ENCODE results near the gene GGTLC1. TPM values are rescaled to one million over a fixed set of nuclear protein-coding genes. Genes with fewer than 3 reads are reported as not detected.

Gene GGTLC1
- 0.16 TPM for polyA plus RNA-seq
- long read RNA-seq, donor 1, result 0 reads
- long read RNA-seq, donor 2, result 0 reads
- long read RNA-seq, donor 3, result 0 reads
- long read RNA-seq, donor 4, result 0 reads
- long read RNA-seq, donor 5, result 0 reads
- long read RNA-seq, donor 6, result 0 reads
- long read RNA-seq, donor 7, result 0 reads
- long read RNA-seq, donor 8, result 0 reads
- long read RNA-seq, donor 9, result 0 reads
- long read RNA-seq, donor 10, result 0 reads
- long read RNA-seq, donor 11, result 0 reads

GRCh38 chr20:23988561-23988960 is at the start of gene GGTLC1:
GGTLC1 (minus strand) TSS chr20:23988779; CDS start chr20:23986611, 2,168 bp downstream.
- Histone ChIP-seq H3K4me3 (ENCODE audit: low read length) (no peak within 1 kb of the TSS), H3K27ac (ENCODE audit: low read length) (no peak within 1 kb of the TSS), H3K9me3 (ENCODE audit: control insufficient read depth, low read depth, low read length) (no peaks in the 10 kb centered on the region), H3K36me3 (ENCODE audit: control insufficient read depth, insufficient read depth, low read length) (no peaks in the 10 kb centered on the region), H3K27me3 (ENCODE audit: control insufficient read depth, insufficient read depth, low read length) (no peaks in the 10 kb centered on the region), H3K4me1 (ENCODE audit: control insufficient read depth, insufficient read depth, low read length) (no peaks in the 10 kb centered on the region)
- no CpG with 5 or more reads among the region's 26 CpGs for WGBS (ENCODE audit: insufficient coverage, low lambda C conversion rate)
- no peak for DNase-seq

- Histone ChIP-seq H3K36me3 (ENCODE audit: control insufficient read depth, insufficient read depth, low read length) (no peaks in the 10 kb centered on the region), H3K27me3 (ENCODE audit: control insufficient read depth, insufficient read depth, low read length) (no peaks in the 10 kb centered on the region), H3K9me3 (ENCODE audit: control insufficient read depth, low read depth, low read length) (no peaks in the 10 kb centered on the region), H3K4me1 (ENCODE audit: control insufficient read depth, insufficient read depth, low read length) (no peaks in the 10 kb centered on the region), H3K4me3 (ENCODE audit: low read length) (no peak overlapping the region), H3K27ac (ENCODE audit: low read length) (no peak overlapping the region)
- no peak for DNase-seq
- WGBS (ENCODE audit: insufficient coverage, low lambda C conversion rate), result no CpG with 5 or more reads among the region's 2 CpGs
Observed at GRCh38 chr20:24034820-24035219, 46.2 kb upstream of the GGTLC1 start.

DNA sequence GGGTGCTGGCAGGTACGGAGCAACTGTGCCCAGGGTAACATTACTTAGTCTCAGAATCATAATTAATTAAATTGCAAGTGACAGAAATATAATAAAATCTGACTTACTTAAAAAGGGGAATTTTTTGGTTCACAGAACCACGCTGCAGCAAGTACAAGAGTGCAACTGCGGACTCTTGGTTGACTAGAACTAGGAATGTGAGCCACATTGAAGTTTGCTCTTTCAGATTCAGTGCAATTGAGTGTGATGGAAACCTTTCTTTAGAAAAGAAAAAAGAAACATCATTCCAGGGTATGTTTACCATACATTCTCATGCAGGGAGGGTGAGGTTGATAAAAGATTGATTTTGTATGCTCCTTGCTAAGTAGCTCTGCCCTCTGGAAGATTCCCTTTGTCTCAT is 45.0 kb upstream of the GGTLC1 start:
- H3K36me3 ChIP-seq (ENCODE audit: control insufficient read depth, insufficient read depth, low read length), result no peaks in the 10 kb centered on the region
- H3K9me3 ChIP-seq (ENCODE audit: control insufficient read depth, low read depth, low read length), result no peaks in the 10 kb centered on the region
- WGBS (ENCODE audit: insufficient coverage, low lambda C conversion rate), result no CpG with 5 or more reads among the region's 3 CpGs

GRCh38 chr20:24033151-24033550 is 44.6 kb upstream of the GGTLC1 start:
- DNase-seq, result no peak

More for the DNA sequence above, 45.0 kb upstream of the GGTLC1 start:
- no peaks in the 10 kb centered on the region for H3K4me1 ChIP-seq (ENCODE audit: control insufficient read depth, insufficient read depth, low read length)
- no peaks in the 10 kb centered on the region for H3K27me3 ChIP-seq (ENCODE audit: control insufficient read depth, insufficient read depth, low read length)
- H3K4me3 ChIP-seq (ENCODE audit: low read length), result no peak overlapping the region
- H3K27ac ChIP-seq (ENCODE audit: low read length), result no peak overlapping the region
- DNase-seq, result no peak

GRCh38 chr20:24032400-24032898 is 43.9 kb upstream of the GGTLC1 start:
- no peak for DNase-seq
- Histone ChIP-seq H3K27me3 (ENCODE audit: control insufficient read depth, insufficient read depth, low read length) (no peaks in the 10 kb centered on the region), H3K4me1 (ENCODE audit: control insufficient read depth, insufficient read depth, low read length) (no peaks in the 10 kb centered on the region), H3K9me3 (ENCODE audit: control insufficient read depth, low read depth, low read length) (no peaks in the 10 kb centered on the region), H3K27ac (ENCODE audit: low read length) (no peak overlapping the region), H3K4me3 (ENCODE audit: low read length) (no peak overlapping the region), H3K36me3 (ENCODE audit: control insufficient read depth, insufficient read depth, low read length) (no peaks in the 10 kb centered on the region)
- 90% methylated on average over 4 of the region's 5 CpGs for WGBS (ENCODE audit: insufficient coverage, low lambda C conversion rate)

More at GRCh38 chr20:24033151-24033550, 44.6 kb upstream of the GGTLC1 start:
- Histone ChIP-seq H3K27ac (ENCODE audit: low read length) (no peak overlapping the region), H3K9me3 (ENCODE audit: control insufficient read depth, low read depth, low read length) (no peaks in the 10 kb centered on the region), H3K4me1 (ENCODE audit: control insufficient read depth, insufficient read depth, low read length) (no peaks in the 10 kb centered on the region), H3K36me3 (ENCODE audit: control insufficient read depth, insufficient read depth, low read length) (no peaks in the 10 kb centered on the region), H3K27me3 (ENCODE audit: control insufficient read depth, insufficient read depth, low read length) (no peaks in the 10 kb centered on the region), H3K4me3 (ENCODE audit: low read length) (no peak overlapping the region)

GRCh38 chr20:24027229-24027628 is 38.6 kb upstream of the GGTLC1 start:
- Histone ChIP-seq H3K4me1 (ENCODE audit: control insufficient read depth, insufficient read depth, low read length) (no peaks in the 10 kb centered on the region), H3K36me3 (ENCODE audit: control insufficient read depth, insufficient read depth, low read length) (no peaks in the 10 kb centered on the region), H3K9me3 (ENCODE audit: control insufficient read depth, low read depth, low read length) (no peaks in the 10 kb centered on the region), H3K27ac (ENCODE audit: low read length) (no peak overlapping the region), H3K4me3 (ENCODE audit: low read length) (no peak overlapping the region), H3K27me3 (ENCODE audit: control insufficient read depth, insufficient read depth, low read length) (no peaks in the 10 kb centered on the region)
- peak; percentile 14 to 37 for DNase-seq
- no CpG with 5 or more reads among the region's 6 CpGs for whole genome bisulfite sequencing (ENCODE audit: insufficient coverage, low lambda C conversion rate)

- no peak for DNase-seq
- Histone ChIP-seq H3K9me3 (ENCODE audit: control insufficient read depth, low read depth, low read length) (no peaks in the 10 kb centered on the region), H3K36me3 (ENCODE audit: control insufficient read depth, insufficient read depth, low read length) (no peaks in the 10 kb centered on the region), H3K4me1 (ENCODE audit: control insufficient read depth, insufficient read depth, low read length) (no peaks in the 10 kb centered on the region), H3K4me3 (ENCODE audit: low read length) (no peak overlapping the region), H3K27ac (ENCODE audit: low read length) (no peak overlapping the region), H3K27me3 (ENCODE audit: control insufficient read depth, insufficient read depth, low read length) (no peaks in the 10 kb centered on the region)
- WGBS (ENCODE audit: insufficient coverage, low lambda C conversion rate), result no CpG with 5 or more reads among the region's 4 CpGs
Observed at GRCh38 chr20:24022621-24023180, 34.1 kb upstream of the GGTLC1 start.

DNA sequence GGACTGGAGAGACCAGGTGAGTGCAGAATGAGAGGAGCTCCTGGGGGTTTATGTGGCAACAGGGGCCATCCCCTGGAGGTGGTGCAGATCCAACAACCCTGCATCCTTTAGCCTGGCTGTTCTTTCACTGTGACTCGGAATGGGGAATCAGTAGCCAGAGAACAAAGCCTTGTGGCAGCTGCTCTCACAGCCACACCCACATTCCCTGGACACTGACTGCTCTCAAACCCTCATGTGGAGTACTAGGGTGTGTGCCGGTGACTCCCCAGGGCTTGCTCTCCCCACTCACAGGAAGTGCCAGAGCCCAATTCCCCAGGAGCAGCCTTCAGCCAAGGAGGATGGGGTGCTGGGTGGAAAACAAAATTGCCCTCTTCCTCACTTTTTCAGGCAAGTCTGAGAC is 30.2 kb upstream of the GGTLC1 start:
- no peak overlapping the region for H3K4me3 ChIP-seq (ENCODE audit: low read length)
- WGBS (ENCODE audit: insufficient coverage, low lambda C conversion rate), result no CpG with 5 or more reads among the region's 2 CpGs
- DNase-seq, result no peak

DNA sequence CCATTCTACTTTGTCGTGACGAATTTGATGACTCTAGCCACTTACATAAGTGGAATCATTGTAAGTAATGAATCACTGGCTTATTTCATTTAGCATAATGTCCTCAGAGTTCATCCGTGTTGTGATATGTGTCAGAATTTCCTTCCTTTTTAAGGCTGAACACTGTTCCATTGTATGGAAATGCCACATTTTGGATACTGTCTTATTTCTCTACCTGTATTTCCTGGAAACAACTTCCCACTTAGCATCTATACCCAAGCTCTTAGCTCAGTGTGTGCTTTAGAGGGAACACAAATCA is 28.8 kb upstream of the GGTLC1 start:
- no peak overlapping the region for H3K27ac ChIP-seq (ENCODE audit: low read length)

More for the DNA sequence above, 30.2 kb upstream of the GGTLC1 start:
- Histone ChIP-seq H3K27me3 (ENCODE audit: control insufficient read depth, insufficient read depth, low read length) (peaks cover 2% of the 10 kb centered on the region), H3K4me1 (ENCODE audit: control insufficient read depth, insufficient read depth, low read length) (no peaks in the 10 kb centered on the region), H3K27ac (ENCODE audit: low read length) (no peak overlapping the region), H3K36me3 (ENCODE audit: control insufficient read depth, insufficient read depth, low read length) (no peaks in the 10 kb centered on the region), H3K9me3 (ENCODE audit: control insufficient read depth, low read depth, low read length) (no peaks in the 10 kb centered on the region)

GRCh38 chr20:24016607-24017457 is 28.3 kb upstream of the GGTLC1 start:
- no CpG with 5 or more reads among the region's 8 CpGs for WGBS (ENCODE audit: insufficient coverage, low lambda C conversion rate)
- peaks cover 2% of the 10 kb centered on the region for H3K27me3 ChIP-seq (ENCODE audit: control insufficient read depth, insufficient read depth, low read length)
- H3K36me3 ChIP-seq (ENCODE audit: control insufficient read depth, insufficient read depth, low read length), result no peaks in the 10 kb centered on the region
- H3K4me3 ChIP-seq (ENCODE audit: low read length), result no peak overlapping the region
- no peaks in the 10 kb centered on the region for H3K4me1 ChIP-seq (ENCODE audit: control insufficient read depth, insufficient read depth, low read length)
- H3K9me3 ChIP-seq (ENCODE audit: control insufficient read depth, low read depth, low read length), result no peaks in the 10 kb centered on the region
- DNase-seq, result no peak
- no peak overlapping the region for H3K27ac ChIP-seq (ENCODE audit: low read length)

More for the DNA sequence above, 28.8 kb upstream of the GGTLC1 start:
- no peaks in the 10 kb centered on the region for H3K4me1 ChIP-seq (ENCODE audit: control insufficient read depth, insufficient read depth, low read length)
- no peaks in the 10 kb centered on the region for H3K36me3 ChIP-seq (ENCODE audit: control insufficient read depth, insufficient read depth, low read length)
- H3K4me3 ChIP-seq (ENCODE audit: low read length), result no peak overlapping the region
- WGBS (ENCODE audit: insufficient coverage, low lambda C conversion rate), result no CpG with 5 or more reads among the region's 3 CpGs
- H3K27me3 ChIP-seq (ENCODE audit: control insufficient read depth, insufficient read depth, low read length), result peaks cover 2% of the 10 kb centered on the region
- no peaks in the 10 kb centered on the region for H3K9me3 ChIP-seq (ENCODE audit: control insufficient read depth, low read depth, low read length)
- DNase-seq, result no peak

Measured in large intestine (tissue), 12 donors.